K562 (cell line): ENCODE data around the gene LYPD4. TPM values are rescaled to one million over a fixed set of nuclear protein-coding genes. Genes with fewer than 3 reads are reported as not detected.

Source experiments
- BCOR ChIP-seq: fragments of 450-650 bp; IDR thresholded peaks from 2 replicates; pipeline ENCODE4 v1.6.1; 2016
- FOXJ2 ChIP-seq: fragments of 200-800 bp; sonication (Bioruptor generic); IDR thresholded peaks from 2 replicates; pipeline ENCODE4 v1.6.1; 2016; ENCODE audit warnings: missing genetic modification characterization, missing compliant biosample characterization
- FOXP1 ChIP-seq: sonication (generic); formaldehyde crosslinking; IDR thresholded peaks from 2 replicates; pipeline ENCODE4 v1.8.0; 2022; ENCODE audit warnings: mild to moderate bottlenecking, missing genetic modification reagents
- HNRNPK ChIP-seq: fragments of 200-400 bp; formaldehyde crosslinking; IDR thresholded peaks from one replicate; pipeline ENCODE4 v1.6.1; 2018; ENCODE audit warnings: mild to moderate bottlenecking, low read depth, low read length; ENCODE audit not compliant: poor library complexity, severe bottlenecking
- KDM1A ChIP-seq, 2 experiments: fragments of 450-650 bp; IDR thresholded peaks; 2 replicates each; pipeline ENCODE4 v1.6.1; 2016; ENCODE audit warnings: mild to moderate bottlenecking in 2 of 2
- LCOR ChIP-seq: sonication (generic); formaldehyde crosslinking; IDR thresholded peaks from 2 replicates; pipeline ENCODE4 v1.8.0; 2022; ENCODE audit warnings: mild to moderate bottlenecking, missing genetic modification reagents
- RAD51 ChIP-seq: fragments of 450-650 bp; IDR thresholded peaks from 2 replicates; pipeline ENCODE4 v1.7.1; 2016; ENCODE audit warnings: low read depth, mild to moderate bottlenecking, borderline replicate concordance
- SAFB2 ChIP-seq: fragments of 200-400 bp; formaldehyde crosslinking; IDR thresholded peaks from 2 replicates; pipeline ENCODE4 v1.6.1; 2018; ENCODE audit warnings: borderline replicate concordance, low read length, low read depth, moderate library complexity; ENCODE audit not compliant: severe bottlenecking
- STAG1 ChIP-seq: sonication (generic); formaldehyde crosslinking; IDR thresholded peaks from 2 replicates; pipeline ENCODE4 v1.5.0; 2020; ENCODE audit warnings: missing genetic modification reagents, borderline replicate concordance
- ZNF583 ChIP-seq: fragments of 250-450 bp; sonication (Bioruptor Pico); IDR thresholded peaks from 2 replicates; pipeline ENCODE4 v1.4.0; 2020
- ZNF75A ChIP-seq: fragments of 450-650 bp; formaldehyde crosslinking; IDR thresholded peaks from 2 replicates; pipeline ENCODE4 v1.4.0; 2020; ENCODE audit warnings: mild to moderate bottlenecking
- polyA plus RNA-seq, 8 experiments: library from polyadenylated mRNA; depleted of rRNA in 4 of 8; stranded (reverse) in 5 of 8; unstranded in 3 of 8; fragments of >200 nt; fragmentation: Nextera tagmentation in 2 of 8; fragmentation: Illumina TruSeq in 1 of 8; extraction: Ambion mirVana in 2 of 8; extraction: Trizol in 1 of 8; gene quantifications; 2 replicates each; pipeline versions ENCODE4 v1.2.1 to v1.2.3, GENCODE V29; 2011 to 2014; ENCODE audit warnings: inconsistent platforms in 1 of 8, missing spikeins in 1 of 8
- total RNA-seq, 7 experiments: library from RNA; depleted of rRNA in 6 of 7; stranded (reverse); fragments of >200 nt in 6 of 7; fragmentation: Illumina TruSeq in 2 of 7; extraction: Trizol in 2 of 7; gene quantifications; 2 replicates each; pipeline versions ENCODE4 v1.2.1 to v1.2.3, GENCODE V29; 2011 to 2021; ENCODE audit warnings: low replicate concordance in 1 of 7
- TF ChIP-seq, protein P1 (sequence below): fragments of 450-650 bp; IDR thresholded peaks from 2 replicates; pipeline ENCODE4 v1.6.1; 2016; ENCODE audit warnings: borderline replicate concordance
- TF ChIP-seq, protein P2 (sequence below): fragments of 450-650 bp; IDR thresholded peaks from 2 replicates; pipeline ENCODE4 v1.6.1; 2016
- TF ChIP-seq, protein P3 (sequence below): fragments of 450-650 bp; formaldehyde crosslinking; IDR thresholded peaks from 2 replicates; pipeline ENCODE4 v1.4.0; 2020; ENCODE audit warnings: mild to moderate bottlenecking, mixed read lengths
- TF ChIP-seq, protein P4 (sequence below), 3 experiments: fragments of 200-800 bp in 1 of 3; fragments of 250-450 bp in 1 of 3; fragments of 450-650 bp in 1 of 3; sonication (Bioruptor Pico) in 1 of 3; sonication (Bioruptor generic) in 1 of 3; formaldehyde crosslinking in 1 of 3; IDR thresholded peaks; 2 replicates each; pipeline versions ENCODE4 v1.6.1 to v1.8.0; 2016 to 2022; ENCODE audit warnings: mild to moderate bottlenecking in 2 of 3, missing genetic modification characterization in 2 of 3, missing compliant biosample characterization in 1 of 3, moderate library complexity in 1 of 3
- TF ChIP-seq, protein P5 (sequence below): sonication (generic); formaldehyde crosslinking; IDR thresholded peaks from 2 replicates; pipeline ENCODE4 v1.8.1; 2022; ENCODE audit warnings: missing genetic modification reagents

The LYPD4 gene
- total and polyA plus RNA-seq, 9 of the 15 experiments (the other 6 are each of a cell fraction or from before 2014, with no cell fraction given), result 0.11 TPM; not detected in 8

DNA sequence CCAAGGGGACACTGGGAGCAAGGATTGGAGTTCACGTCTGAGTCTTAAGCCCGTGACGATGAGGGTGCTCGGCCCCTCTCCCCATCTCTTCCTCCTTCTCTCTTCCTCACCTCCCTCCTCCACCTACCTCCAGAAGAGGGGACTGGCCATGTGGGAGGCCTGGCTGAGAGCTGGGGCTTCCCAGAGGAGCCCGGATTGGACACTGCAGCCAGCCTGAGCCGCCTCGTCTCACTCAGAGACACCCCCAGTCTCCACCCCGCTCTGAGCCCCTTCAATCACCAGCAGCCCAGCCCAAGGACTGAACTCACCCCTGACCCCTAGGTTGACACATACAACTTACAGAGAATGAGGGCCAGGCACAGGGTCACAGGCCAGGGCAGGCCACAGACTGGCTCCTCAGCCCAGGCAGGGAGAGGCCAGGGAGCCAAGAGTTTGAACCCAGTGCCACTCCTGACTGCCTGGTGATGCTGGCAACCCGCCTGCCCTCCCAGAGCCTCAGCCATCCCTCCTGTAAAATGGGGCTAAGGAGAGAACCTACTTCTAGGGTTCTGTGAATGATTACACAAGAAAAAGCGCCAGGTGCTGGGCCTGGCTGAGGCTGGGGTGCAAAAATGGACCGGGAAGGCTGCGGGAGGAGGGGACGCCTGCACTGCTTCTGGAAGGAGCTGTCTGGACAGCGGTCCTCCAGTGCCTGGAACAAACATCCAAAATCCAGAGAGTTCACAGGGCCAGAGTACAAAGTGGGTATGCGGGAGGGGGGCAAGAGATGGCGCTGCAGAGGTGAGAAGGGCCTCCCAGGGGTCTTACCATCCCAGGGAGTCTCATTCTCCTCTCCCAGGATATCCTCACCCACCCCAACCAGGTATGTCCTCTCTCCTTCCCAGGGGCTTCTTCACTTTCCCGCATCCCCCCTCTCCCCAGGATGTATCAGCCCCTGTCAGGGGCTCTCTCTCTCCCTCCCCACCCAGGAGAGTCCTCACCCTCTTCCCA is 33.7 kb upstream of the LYPD4 start (continued):
- TF ChIP-seq, protein P1, sequence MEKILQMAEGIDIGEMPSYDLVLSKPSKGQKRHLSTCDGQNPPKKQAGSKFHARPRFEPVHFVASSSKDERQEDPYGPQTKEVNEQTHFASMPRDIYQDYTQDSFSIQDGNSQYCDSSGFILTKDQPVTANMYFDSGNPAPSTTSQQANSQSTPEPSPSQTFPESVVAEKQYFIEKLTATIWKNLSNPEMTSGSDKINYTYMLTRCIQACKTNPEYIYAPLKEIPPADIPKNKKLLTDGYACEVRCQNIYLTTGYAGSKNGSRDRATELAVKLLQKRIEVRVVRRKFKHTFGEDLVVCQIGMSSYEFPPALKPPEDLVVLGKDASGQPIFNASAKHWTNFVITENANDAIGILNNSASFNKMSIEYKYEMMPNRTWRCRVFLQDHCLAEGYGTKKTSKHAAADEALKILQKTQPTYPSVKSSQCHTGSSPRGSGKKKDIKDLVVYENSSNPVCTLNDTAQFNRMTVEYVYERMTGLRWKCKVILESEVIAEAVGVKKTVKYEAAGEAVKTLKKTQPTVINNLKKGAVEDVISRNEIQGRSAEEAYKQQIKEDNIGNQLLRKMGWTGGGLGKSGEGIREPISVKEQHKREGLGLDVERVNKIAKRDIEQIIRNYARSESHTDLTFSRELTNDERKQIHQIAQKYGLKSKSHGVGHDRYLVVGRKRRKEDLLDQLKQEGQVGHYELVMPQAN, result no peak
- TF ChIP-seq, protein P2, sequence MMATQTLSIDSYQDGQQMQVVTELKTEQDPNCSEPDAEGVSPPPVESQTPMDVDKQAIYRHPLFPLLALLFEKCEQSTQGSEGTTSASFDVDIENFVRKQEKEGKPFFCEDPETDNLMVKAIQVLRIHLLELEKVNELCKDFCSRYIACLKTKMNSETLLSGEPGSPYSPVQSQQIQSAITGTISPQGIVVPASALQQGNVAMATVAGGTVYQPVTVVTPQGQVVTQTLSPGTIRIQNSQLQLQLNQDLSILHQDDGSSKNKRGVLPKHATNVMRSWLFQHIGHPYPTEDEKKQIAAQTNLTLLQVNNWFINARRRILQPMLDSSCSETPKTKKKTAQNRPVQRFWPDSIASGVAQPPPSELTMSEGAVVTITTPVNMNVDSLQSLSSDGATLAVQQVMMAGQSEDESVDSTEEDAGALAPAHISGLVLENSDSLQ, result 0 out of 2 replicates have a peak, but pooled peaks have one; percentile 29
- TF ChIP-seq KDM1A (IDR thresholded peaks at IDR 0.05) (0 out of 4 replicates have a peak, but pooled peaks of 1 of the 2 experiments have one; percentile 33), FOXJ2 (tag) (no peak), ZNF583 (CRISPR knock-in tag) (0 out of 2 replicates have a peak, but pooled peaks have one; percentile 34), HNRNPK (no peak), STAG1 (no peak), FOXP1 (CRISPR knock-in tag) (no peak), LCOR (CRISPR knock-in tag) (no peak), RAD51 (no peak), BCOR (peak; percentile 67; the same call in 1 of the 2 replicates), ZNF75A (CRISPR knock-in tag) (no peak), SAFB2 (no peak)
- TF ChIP-seq, protein P3, sequence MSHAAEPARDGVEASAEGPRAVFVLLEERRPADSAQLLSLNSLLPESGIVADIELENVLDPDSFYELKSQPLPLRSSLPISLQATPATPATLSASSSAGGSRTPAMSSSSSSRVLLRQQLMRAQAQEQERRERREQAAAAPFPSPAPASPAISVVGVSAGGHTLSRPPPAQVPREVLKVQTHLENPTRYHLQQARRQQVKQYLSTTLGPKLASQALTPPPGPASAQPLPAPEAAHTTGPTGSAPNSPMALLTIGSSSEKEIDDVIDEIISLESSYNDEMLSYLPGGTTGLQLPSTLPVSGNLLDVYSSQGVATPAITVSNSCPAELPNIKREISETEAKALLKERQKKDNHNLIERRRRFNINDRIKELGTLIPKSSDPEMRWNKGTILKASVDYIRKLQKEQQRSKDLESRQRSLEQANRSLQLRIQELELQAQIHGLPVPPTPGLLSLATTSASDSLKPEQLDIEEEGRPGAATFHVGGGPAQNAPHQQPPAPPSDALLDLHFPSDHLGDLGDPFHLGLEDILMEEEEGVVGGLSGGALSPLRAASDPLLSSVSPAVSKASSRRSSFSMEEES (CRISPR knock-in tag), result no peak
- TF ChIP-seq, protein P4, sequence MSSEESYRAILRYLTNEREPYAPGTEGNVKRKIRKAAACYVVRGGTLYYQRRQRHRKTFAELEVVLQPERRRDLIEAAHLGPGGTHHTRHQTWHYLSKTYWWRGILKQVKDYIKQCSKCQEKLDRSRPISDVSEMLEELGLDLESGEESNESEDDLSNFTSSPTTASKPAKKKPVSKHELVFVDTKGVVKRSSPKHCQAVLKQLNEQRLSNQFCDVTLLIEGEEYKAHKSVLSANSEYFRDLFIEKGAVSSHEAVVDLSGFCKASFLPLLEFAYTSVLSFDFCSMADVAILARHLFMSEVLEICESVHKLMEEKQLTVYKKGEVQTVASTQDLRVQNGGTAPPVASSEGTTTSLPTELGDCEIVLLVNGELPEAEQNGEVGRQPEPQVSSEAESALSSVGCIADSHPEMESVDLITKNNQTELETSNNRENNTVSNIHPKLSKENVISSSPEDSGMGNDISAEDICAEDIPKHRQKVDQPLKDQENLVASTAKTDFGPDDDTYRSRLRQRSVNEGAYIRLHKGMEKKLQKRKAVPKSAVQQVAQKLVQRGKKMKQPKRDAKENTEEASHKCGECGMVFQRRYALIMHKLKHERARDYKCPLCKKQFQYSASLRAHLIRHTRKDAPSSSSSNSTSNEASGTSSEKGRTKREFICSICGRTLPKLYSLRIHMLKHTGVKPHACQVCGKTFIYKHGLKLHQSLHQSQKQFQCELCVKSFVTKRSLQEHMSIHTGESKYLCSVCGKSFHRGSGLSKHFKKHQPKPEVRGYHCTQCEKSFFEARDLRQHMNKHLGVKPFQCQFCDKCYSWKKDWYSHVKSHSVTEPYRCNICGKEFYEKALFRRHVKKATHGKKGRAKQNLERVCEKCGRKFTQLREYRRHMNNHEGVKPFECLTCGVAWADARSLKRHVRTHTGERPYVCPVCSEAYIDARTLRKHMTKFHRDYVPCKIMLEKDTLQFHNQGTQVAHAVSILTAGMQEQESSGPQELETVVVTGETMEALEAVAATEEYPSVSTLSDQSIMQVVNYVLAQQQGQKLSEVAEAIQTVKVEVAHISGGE (CRISPR knock-in tag; IDR thresholded peaks at IDR 0.05), result no peak
- TF ChIP-seq, protein P5, sequence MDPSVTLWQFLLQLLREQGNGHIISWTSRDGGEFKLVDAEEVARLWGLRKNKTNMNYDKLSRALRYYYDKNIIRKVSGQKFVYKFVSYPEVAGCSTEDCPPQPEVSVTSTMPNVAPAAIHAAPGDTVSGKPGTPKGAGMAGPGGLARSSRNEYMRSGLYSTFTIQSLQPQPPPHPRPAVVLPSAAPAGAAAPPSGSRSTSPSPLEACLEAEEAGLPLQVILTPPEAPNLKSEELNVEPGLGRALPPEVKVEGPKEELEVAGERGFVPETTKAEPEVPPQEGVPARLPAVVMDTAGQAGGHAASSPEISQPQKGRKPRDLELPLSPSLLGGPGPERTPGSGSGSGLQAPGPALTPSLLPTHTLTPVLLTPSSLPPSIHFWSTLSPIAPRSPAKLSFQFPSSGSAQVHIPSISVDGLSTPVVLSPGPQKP, result no peak
